HG02973 (cell line): Measurements from ENCODE around the gene PLEKHG4.

Experiments used
- ATAC-seq: cut with Tn5 transposase; IDR thresholded peaks from one replicate; pipeline ENCODE4 v1.9.1; 2021; ENCODE audit warnings: moderate library complexity; ENCODE audit not compliant: unreplicated experiment

The PLEKHG4 gene

DNA sequence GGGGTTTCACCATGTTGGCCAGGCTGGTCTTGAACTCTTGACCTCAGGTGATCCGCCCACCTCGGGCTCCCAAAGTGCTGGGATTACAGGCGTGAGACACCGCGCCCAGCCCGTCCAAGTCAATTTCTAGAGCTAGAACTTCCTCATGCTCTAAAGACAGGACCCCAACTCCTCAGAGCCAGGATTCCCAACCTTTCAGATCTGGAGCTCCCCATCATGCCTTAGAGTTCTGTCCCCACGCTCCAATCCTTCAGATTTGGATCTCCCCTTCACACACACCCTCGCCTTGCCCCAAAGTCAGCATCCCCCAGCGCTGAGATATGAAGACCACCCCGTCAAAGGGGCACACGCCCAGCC is 46.8 kb downstream of the PLEKHG4 start:
- ATAC-seq = no peak

DNA sequence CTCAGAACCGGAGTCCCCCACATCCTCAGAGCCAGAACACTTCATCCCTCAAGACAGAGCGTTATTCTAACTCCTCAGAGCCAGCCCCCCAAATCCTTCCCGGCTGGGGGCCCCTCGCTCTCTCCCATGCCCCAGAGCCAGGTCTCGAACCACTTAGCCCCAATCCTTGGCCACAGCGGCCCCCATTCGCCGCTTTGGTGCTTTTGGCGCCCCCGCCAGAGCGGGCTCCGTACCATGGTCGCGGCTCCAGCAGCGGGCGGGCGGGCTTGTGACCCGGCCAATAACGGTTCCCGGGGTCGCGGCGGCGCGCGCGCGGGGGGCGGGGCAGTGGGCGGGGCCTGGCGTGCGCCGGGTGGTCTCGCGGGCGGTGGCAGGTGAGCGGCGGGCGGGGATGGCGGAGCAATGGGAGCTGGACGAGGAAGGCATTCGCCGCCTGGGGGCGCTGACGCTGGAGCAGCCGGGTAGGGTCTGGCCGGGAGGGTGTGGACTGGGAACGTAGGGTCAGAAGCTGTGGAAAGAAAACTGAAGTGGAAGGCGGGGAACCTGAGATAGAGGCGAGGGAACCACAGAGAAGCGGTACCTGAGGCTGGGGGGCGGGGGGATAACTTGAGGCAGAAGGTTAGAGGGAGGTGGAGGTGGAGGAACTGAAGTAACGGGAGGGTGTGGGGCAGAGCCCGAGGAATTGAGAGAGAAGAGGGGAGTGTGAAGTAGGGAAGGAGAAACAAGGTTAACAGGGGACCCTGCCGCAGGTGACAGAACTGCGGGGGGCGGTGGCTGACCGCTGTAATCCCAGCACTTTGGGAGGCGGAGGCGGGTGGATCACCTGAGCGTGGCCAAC is 47.4 kb downstream of the PLEKHG4 start, which contains the start of the genes KCTD19 and LRRC36:
TSS of gene KCTD19 (minus strand) at position 270 of the 838 bp plus-strand sequence. CDS start at position 236, 34 bp downstream.
TSS of gene LRRC36 (plus strand) at position 344 of the 838 bp plus-strand sequence. CDS start at position 392, 48 bp downstream.
- no peak for ATAC-seq

- no peak for ATAC-seq
These were observed 48.4 kb downstream of the PLEKHG4 start for GRCh38 chr16:67327743-67328142.

- ATAC-seq = no peak
These were observed 50.6 kb downstream of the PLEKHG4 start for GRCh38 chr16:67329901-67330300.

DNA sequence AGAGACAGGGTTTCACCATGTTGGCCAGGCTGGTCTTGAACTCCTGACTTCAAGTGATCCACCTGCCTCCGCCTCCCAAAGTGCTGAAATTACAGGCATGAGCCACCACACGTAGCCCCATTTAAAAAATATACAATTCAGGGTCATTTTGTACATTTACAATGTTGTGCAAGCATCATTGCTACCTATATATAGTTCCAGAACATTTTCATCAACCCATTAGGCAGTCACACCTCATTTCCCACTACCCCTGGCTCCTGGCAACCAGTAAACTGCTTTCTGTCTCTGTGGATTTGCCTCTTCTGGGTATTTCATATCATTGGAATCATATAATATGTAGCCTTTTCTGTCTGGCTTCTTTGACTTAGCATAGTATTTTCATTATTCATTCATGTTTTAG is 54.0 kb downstream of the PLEKHG4 start:
- no peak for ATAC-seq

DNA sequence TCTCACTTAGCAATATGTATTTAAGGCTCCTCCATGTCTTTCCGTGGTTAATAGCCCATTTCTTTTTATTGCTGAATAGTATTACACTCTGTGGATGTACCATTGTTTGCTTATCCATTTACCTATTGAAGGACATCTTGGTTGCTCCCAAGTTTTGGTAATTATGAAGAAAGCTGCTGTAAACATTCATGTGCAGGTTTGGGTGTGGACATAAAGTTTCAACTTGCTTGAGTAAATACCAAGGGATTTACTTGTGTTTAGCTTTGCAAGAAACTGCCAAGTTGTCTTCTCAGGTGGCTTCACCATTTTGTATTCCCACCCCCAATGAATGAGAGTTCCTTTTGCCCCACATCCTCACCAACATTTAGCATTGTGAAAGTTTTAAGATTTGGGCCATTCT is 56.8 kb downstream of the PLEKHG4 start:
- ATAC-seq = no peak

DNA sequence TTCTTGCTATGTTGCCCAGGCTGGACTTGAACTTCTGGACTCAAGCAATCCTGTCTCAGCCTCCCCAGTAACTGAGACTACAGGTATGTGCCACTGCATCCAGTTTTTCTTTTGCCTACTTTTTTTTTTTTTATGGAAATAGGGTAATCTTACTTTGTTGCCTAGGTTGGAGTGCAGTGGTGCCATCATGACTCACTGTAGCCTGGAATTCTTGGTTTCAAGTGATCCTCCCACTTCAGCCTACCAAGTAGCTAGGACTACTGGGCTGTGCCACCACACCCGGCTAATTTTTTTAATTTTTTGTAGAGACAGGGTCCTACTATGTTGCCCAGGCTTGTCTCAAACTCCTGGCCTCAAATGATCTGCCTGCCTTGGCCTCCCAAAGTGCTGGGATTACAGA is 57.3 kb downstream of the PLEKHG4 start:
- ATAC-seq = no peak
